ENCODE results near the gene TREX2.

- TF ChIP-seq CTCF (IDR thresholded peaks at IDR 0.05; ENCODE audit: low read length) = no peak
- no peak for TF ChIP-seq EZH2 (IDR thresholded peaks at IDR 0.05; ENCODE audit: borderline replicate concordance, low read length)
These were observed 17.2 kb upstream of the TREX2 start for GRCh38 chrX:153463031-153463430.
